HG03575 (cell line): ENCODE measurements around the gene DPAGT1.
"Not testable (repeated sequence)": the region's sequence is repeated elsewhere in the genome, so short reads cannot be mapped to it uniquely, and the experiment has no call there.

Source experiments
- ATAC-seq: cut with Tn5 transposase; IDR thresholded peaks from one replicate; pipeline ENCODE4 v1.9.1; 2021; ENCODE audit not compliant: unreplicated experiment, insufficient number of reproducible peaks, low FRiP score; ENCODE audit errors: extremely low read depth

The DPAGT1 gene

DNA sequence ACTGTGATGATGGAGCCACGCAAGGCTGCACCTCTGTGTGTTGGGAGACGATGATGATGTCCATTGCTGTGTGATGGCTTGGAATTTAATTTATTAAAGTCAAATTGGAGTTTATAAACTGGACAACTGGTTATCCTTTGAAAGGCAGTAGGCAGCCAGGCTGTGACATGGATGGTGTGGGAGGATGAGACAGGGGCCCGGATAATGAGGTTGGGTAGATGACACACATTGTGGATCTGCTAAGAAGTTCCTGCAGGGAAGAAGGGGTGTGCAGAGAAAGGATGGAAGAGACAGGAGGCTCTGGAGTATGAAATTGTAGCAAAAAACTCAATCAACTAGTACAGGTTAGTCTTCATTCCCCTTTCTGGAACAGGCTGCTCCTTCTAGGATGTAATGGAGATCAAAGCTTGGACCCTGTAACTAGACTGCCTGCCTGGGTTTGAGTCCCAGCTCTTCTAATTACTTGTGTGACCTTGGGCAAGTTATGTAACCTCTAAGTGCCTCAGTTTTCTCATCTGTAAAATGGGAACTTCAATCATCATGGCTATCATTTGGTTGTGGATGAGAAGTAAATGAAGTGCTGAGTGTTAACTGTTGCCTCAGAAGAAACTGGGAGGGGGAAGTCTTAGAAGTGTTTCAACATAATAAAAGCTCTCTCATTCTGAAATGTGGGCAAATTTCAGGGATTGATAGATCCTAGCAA lies 15.5 kb upstream of the DPAGT1 start:
- no peak for ATAC-seq

GRCh38 chr11:119116601-119117000 lies 14.9 kb upstream of the DPAGT1 start:
- no peak for ATAC-seq

DNA sequence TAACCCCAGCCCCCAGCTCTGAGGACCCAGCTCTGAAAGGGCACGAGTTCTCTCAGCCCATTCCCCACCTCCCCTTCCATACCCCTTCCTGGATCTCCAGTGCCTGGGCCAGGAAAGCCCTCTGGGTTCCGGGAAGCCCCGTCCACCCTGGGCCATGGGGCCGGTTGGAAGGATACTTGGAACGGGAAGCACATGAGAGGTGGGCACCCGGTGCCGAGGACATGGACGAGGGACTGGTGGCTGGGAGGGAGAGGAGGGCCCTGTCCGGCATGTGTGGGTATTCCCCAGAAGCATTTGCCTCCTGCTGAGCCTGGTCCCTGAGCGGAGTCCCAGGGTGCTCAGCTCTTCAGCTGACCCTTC lies 14.6 kb upstream of the DPAGT1 start:
- ATAC-seq: no peak

GRCh38 chr11:119115484-119116234 lies 14.0 kb upstream of the DPAGT1 start:
- ATAC-seq: no peak

DNA sequence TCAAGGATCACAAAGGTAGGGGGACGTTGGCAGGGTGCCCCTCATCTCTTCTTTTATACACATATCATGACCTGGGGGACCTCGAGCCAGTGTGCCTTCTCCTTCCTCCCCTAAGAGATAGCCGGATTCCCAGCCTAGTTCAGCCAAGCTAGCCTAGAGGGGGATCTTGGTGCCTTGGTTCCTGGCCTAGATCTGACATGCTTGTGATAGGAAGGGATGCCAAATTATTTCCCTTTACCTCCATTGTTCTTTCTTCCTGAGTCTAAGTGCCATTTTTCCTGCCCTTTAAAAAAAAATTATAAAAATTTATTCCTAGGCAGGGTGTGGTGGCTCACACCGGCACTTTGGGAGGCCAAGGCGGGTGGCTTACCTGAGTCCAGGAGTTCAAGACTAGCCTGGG lies 12.7 kb upstream of the DPAGT1 start:
- ATAC-seq: no peak

- ATAC-seq: no peak
Observed at GRCh38 chr11:119113716-119114115, 12.1 kb upstream of the DPAGT1 start.

DNA sequence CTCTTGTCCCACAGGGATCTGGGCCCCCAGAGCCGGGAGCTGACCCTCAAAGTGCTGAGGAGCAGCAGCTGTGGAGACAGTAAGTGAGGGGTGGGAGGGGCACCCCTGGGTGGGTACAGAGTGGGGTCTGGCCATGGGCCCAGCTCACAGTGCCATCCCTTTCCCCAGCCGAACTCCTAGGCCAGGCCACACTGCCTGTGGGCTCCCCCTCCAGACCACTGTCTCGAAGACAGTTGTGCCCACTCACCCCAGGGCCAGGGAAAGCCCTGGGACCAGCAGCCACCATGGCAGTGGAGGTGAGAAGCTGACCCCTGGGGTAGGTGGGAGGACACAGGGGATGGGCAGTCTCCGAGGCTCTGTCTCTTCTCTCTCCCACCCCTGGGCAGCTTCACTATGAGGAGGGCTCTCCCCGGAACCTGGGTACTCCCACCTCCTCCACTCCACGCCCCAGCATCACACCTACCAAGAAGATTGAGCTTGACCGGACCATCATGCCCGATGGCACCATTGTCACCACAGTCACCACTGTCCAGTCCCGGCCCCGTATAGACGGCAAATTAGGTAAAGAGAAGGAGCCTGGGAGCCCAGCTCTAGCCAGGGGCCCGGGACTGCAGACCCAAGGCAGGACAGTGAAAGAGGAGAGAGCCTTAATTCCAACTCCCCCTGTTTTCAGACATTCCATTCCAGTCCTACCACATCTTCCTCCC lies 10.8 kb upstream of the DPAGT1 start:
- ATAC-seq: no peak

GRCh38 chr11:119111361-119111925 lies 9.8 kb upstream of the DPAGT1 start:
- ATAC-seq: no peak

DNA sequence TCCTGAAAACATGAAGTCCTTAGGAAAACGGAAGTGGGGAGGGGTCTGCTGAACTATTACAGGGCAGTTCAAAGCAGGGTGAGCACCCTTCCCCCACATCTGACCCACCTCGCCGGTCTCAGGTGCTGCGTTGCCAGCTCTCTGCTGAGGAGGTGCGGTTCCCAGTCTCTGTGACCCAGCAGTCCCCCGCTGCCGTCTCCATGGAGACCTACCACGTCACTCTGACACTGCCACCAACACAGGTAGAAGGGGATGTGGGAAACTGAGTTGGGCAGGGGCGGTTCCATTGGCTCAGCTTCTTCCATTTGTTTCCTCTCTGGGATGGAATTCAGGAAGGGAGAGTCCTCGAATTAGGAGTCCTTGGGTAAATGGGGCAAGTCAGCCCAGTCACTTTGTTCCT lies 8.8 kb upstream of the DPAGT1 start:
- ATAC-seq: no peak

GRCh38 chr11:119109843-119110242 lies 8.2 kb upstream of the DPAGT1 start:
- no peak for ATAC-seq

GRCh38 chr11:119108857-119109221 lies 7.2 kb upstream of the DPAGT1 start:
- no peak for ATAC-seq

DNA sequence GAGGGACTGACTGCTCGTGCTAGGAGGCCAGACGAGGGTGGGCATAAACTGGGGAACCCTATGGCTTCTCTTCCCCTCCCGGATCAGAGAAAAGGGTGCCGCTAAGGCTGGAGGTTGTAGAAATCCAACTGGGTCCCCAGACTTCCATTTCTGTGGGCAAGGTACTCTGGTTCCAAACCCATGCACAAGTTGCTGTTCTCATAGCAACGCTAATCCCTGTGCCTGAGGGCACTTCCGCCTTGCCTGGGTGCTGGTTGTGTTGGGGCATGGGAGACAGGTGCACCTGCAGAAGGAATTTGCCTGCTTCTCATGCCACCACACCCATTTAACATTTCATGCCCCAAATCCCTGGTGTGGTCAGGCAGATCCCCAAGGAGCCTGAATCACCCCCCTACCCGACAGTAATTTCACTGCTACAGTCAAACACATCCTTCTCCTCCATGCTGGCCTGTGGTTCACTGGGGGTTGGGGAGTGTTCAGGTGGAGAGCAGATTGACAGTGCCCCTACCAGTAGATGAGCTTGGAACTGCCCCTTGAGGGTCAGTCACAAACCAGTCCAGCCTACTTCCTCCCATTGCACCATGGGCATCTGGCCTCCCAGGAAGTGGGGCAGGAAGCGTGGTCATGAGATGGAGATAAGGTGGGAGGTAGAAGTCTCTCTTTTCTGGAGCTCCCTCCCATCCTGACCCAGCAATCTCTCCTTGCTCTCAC lies 6.6 kb upstream of the DPAGT1 start:
- ATAC-seq: no peak

DNA sequence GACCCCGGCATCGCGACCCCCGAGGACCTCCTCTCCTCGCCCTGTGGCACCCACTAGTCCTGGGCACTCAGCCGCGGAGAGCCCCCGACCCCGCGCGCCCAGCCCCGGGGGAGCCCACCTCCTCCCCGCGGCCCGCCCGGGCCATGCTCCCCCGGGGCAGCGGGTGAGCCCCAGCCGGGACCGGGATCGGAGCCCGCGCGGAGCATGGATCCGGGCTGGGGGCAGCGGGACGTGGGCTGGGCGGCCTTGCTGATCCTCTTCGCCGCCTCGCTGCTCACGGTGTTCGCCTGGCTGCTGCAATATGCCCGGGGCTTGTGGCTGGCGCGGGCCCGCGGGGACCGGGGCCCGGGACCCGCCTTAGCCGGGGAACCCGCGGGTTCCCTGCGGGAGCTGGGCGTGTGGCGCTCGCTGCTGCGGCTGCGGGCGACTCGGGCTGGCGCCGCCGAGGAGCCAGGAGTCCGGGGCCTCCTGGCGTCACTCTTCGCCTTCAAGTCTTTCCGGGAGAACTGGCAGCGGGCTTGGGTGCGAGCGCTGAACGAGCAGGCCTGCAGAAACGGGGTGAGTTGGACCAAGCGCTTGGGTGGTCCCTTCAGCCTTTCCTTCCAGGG lies 6.0 kb upstream of the DPAGT1 start:
- ATAC-seq: no peak

GRCh38 chr11:119106564-119107537 lies 5.2 kb upstream of the DPAGT1 start, which contains the start of gene C2CD2L:
TSS of gene C2CD2L (plus strand) at chr11:119107344. CDS start at chr11:119107742, 398 bp downstream.
- no peak for ATAC-seq

- ATAC-seq: no peak
Observed at GRCh38 chr11:119103793-119104192, 2.1 kb upstream of the DPAGT1 start.

DNA sequence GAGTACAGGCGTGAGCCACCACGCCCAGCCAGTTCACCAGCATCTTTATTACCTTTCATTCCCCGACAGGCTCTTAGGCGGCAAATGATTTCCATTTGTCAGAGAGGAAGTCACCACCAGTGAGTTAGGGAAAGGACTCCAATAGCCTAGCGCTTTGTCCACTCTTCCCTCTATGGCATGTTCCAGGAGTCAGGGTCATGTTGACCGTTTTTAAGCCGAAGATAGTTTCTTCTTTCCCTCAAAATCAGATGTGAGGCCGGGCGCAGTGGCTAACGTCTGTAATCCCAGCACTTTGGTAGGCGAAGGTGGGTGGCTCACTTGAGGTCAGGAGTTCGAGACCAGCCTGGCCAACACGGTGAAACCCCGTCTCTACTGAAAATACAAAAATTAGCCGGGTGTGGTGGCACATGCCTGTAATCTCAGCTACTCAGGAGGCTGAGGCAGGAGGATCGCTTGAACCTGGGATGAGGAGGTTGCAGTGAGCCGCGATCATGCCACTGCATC lies 1.6 kb upstream of the DPAGT1 start:
- ATAC-seq: not testable (repeated sequence)

- no peak for ATAC-seq
Observed at GRCh38 chr11:119100994-119101758, 477 bp downstream of the DPAGT1 start.
